H1 (cell line): ENCODE results near the gene COLEC12. TPM values are rescaled to one million over a fixed set of nuclear protein-coding genes. Genes with fewer than 3 reads are reported as not detected.

Experiments used
- POLR2A ChIP-seq, 2 experiments: IDR thresholded peaks; 1 replicate in 1 of 2; 2 replicates in 1 of 2; pipeline ENCODE4 v1.6.1; 2011; ENCODE audit warnings: low read depth in 2 of 2, low read length in 2 of 2, mild to moderate bottlenecking in 2 of 2; ENCODE audit errors: control extremely low read depth in 1 of 2
- POU5F1 ChIP-seq: IDR thresholded peaks from 2 replicates; pipeline ENCODE4 v1.6.1; 2011; ENCODE audit warnings: low read depth, mild to moderate bottlenecking, low read length, moderate library complexity
- RFX5 ChIP-seq: IDR thresholded peaks from 2 replicates; pipeline ENCODE4 v1.6.1; 2011; ENCODE audit warnings: low read depth, low read length, improper control_type of control experiment, borderline replicate concordance
- SP4 ChIP-seq: IDR thresholded peaks from 2 replicates; pipeline ENCODE4 v1.6.1; 2012; ENCODE audit warnings: low read length, inconsistent platforms
- polyA plus RNA-seq, 7 experiments: library from polyadenylated mRNA; depleted of rRNA in 3 of 7; stranded (reverse) in 5 of 7; unstranded in 2 of 7; fragments of >200 nt in 5 of 7; fragments of 200-250 nt in 2 of 7; gene quantifications; 1 replicate in 5 of 7; 2 replicates in 1 of 7; 4 replicates in 1 of 7; pipeline versions ENCODE4 v1.2.1 to v1.2.3, GENCODE V29; 2011 to 2013; ENCODE audit warnings: missing spikeins in 2 of 7, mixed read lengths in 2 of 7
- total RNA-seq: library from RNA; stranded (reverse); fragmentation: NEBNext Ultra II Directional; extraction: Animal tissue kit (Norgen Biotek cat#: 25700); gene quantifications from 2 replicates; pipeline ENCODE4 v1.2.1, GENCODE V29; 2021
- TF ChIP-seq, protein P1 (sequence below): IDR thresholded peaks from 2 replicates; pipeline ENCODE4 v1.6.1; 2012; ENCODE audit warnings: low read length, inconsistent platforms

COLEC12 gene
- total and polyA plus RNA-seq, 2 of the 8 experiments (the other 6 are each of a cell fraction or from before 2014, with no cell fraction given), result 0.44 to 2.3 TPM

DNA sequence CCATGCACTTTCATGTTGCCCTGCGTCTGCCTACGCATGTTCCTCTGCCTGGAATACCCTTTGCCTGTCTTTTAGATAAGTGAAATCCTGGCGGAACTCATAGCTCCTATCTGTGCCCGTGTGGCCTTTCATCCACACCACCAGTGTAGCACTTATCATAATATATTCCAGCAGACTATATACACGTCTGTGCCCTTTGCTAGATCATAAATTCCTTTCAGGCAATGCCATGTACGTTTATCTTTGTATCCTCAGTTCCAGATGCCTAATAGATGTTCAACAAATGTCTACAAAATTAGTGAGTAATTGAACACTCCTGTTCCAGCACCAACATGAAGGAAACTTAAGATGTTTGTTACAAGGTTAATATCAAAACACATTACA lies 106.9 kb downstream of the COLEC12 start (continued):
- TF ChIP-seq SP4 (no peak), POU5F1 (no peak), RFX5 (no peak), POLR2A (IDR thresholded peaks at IDR 0.05; ENCODE audit: control extremely low read depth in 1 of 2, low read depth in 2 of 2, low read length in 2 of 2) (no peak)
- TF ChIP-seq, protein P1, sequence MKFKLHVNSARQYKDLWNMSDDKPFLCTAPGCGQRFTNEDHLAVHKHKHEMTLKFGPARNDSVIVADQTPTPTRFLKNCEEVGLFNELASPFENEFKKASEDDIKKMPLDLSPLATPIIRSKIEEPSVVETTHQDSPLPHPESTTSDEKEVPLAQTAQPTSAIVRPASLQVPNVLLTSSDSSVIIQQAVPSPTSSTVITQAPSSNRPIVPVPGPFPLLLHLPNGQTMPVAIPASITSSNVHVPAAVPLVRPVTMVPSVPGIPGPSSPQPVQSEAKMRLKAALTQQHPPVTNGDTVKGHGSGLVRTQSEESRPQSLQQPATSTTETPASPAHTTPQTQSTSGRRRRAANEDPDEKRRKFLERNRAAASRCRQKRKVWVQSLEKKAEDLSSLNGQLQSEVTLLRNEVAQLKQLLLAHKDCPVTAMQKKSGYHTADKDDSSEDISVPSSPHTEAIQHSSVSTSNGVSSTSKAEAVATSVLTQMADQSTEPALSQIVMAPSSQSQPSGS, result no peak
